Putamen (tissue), 1 donor: ENCODE measurements around the gene CTIF.
A peak's percentile ranks its signal among the peaks of the same experiment; 100 is the strongest.

Source experiments
- DNase-seq: peaks from one replicate; pipeline ENCODE4 v3.0.0-alpha.2; 2016; ENCODE audit warnings: low spot score

CTIF gene

DNA sequence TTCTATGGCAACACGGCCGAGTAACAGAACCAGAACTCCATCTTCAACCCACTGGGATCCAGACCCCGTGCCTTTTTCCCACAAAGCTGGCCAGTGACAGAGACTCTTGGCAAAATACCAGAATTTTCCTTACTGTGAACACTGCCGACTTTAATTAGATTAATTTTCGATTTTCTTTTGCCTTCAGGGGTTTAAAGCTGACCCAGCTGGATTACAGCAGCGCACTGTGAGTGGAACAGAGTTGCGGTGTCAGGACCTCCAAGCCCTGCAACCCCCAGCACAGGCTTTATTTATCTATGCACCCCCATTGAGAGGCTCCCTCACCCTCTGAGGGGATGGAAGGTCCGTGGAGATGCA lies 36.4 kb downstream of the CTIF start:
- DNase-seq, result no peak

DNA sequence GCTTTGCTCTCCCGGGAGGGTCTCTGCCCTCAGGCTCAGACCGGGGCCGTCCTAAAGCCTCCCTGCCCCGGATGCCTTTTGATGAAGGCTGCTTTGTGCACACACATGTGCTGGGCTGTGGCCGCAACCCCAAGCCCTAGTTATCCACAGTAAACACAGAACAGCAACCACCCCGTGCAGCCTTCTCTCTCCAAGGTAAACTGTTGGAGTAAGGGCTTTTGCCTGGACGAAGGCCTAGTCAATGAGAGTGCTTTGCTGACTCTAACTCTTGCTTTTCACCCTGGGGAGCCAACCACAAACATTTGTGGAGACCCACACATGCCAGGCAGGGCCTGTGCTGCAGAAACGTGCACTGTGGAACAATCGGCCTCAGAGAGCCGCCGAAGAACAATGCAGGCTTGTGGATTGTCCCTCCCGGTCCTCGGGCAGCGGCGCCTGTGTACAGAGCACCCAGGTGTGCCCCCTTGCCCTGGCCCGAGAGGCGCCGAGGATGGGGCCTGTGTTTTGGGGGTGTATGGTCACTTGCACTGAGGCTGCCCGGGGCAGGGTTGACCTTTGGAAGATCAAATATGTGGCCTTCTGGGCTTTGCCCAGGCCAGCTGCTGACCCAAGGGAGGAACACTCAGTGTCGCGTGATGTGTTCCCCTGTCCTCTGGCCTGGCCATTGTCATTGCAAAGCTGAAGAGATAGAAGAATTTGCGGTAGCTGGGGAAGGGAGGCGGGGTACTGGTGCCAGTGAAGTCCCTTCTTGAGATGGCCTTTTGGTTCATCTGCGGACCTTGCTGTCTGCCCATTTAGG lies 37.0 kb downstream of the CTIF start:
- peak; percentile 83 for DNase-seq

DNA sequence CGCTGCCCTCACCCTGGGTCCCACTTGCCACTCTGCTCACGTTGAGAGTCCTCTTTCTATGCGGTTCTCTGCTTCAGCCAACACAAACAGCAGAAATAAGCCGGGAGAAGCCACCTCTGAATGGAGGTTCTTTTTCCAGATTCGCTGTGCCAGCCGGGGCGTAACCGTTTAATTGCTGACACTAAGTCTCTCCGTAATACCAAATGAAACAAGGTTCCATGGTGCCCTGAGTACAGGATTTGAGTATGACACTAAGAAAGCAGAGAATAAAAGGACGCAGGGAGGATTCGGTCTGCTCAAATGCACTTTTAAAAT lies 37.6 kb downstream of the CTIF start:
- no peak for DNase-seq

DNA sequence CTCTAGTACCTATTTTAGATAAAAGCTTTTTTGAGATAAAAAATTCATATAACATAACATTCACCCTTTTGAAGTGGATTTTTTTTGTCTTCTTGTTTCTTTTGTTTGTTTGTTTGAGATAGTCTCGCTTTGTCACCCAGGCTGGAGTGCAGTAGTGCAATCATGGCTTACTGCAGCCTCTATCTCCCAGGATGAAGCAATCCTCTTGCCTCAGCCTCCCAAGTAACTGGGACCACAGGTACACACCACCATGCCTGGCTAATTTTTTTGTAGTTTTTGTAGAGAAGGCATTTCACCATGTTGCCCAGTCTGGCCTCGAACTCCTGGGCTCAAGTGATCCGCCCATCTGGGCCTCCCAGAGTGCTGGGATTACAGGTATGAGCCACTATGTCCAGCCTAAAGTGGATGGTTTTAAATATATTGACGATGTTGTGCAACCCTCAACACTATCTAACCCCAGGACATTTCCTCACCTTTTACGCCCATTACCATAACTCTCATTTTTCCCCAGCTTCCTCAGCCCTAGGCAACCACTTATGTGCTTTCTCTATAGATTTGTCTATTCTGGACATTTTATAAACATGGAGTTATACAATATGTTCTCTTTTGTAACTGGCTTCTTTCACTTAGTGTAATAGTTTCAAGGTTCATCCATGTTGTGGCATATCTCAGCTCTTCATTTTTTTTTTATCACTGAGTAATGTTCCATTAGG lies 38.8 kb downstream of the CTIF start:
- DNase-seq, result no peak

DNA sequence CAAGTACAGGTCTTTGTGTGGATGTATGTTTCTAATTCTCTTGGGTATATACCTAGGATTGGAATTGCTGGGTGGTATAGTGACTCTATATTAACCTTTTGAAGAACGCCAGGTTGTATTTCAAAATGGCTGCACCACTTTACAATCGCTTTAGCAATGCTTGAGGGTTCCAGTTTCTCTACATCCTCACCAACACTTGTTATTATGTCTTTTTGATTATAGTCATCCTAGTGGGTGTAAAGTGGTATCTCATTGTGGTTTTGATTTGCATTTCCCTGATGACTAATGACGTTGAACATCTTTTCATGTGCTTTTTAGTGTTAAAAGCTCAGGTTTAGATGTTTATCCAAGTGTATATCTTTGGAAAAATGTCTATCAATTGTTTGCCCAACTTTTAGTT lies 39.5 kb downstream of the CTIF start:
- no peak for DNase-seq

DNA sequence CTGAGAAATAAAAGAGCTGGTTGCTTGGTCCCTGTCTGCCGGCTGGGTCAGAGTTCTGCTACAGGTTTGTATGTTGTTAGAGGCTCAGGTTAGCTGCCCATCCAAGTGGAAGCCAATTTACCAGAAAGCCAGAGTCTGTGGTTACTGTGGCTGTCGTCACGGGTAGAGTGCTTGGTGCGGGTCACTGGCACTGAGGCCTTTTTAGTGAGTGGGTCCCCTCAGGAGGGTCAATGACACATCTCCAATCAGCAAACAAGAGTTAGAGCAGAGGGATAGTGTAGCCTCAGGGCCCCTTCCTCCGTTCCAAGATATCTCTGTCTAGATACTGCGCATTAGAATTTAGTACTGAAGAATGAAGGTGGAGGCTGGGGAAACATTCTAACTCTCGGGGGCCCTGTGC lies 41.2 kb downstream of the CTIF start:
- no peak for DNase-seq

DNA sequence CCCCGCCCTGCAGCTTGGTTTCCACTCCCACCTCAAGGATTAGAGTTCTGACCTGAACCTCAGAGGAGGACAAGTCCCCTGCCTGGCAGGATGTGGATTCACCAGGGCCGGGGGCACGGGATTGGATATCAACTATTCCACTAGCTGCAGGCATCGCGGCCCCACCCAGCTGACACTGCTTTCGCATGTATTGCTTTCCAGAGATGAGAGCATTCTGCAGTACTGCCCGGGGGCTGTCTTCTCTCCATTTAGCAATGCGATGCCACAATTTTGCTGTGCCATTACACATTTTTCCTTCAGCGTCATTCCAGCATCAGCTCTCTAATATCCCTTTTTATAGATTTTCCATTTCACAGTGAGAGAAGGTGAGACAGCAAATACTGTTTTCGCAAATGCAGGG lies 42.0 kb downstream of the CTIF start:
- DNase-seq, result no peak

DNA sequence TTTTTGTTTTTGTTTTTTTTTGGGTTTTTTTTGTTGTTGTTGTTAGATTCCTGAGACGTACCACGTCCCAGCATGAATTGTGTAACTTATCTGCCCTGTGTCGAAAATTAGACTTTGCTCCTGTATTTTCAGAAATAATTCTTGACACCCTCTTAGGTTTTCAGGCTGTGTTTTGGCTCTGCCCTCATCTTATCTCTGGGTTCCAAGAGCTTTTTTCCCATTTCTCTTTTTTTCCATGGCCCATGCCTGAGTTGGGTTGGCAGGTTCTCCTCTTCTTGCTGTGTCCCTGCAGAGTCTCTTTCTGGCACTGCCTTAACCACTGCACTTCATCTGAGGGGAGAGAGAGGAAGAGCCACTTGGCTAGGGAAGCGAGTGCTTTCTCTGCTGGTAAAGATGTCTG lies 42.4 kb downstream of the CTIF start:
- no peak for DNase-seq

DNA sequence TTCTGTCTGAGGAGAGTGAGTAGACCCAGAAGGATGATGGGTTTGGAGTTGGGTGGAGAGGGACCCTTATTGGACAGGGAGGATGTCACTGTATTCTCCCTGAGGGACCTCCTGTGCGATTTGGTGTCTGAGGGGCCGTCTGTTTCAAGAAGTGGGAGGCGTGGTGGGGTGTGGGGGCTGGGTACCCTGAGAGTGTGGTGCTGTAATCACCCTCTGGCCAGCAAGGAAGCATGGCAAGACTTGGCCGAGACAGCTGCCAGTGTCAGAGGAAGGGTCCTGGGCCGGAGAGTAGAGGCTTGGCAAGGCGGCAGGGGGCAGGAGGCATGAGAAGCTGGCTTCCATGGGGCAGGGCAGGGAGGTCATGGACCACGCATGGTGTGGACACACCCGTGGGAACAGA lies 43.1 kb downstream of the CTIF start:
- no peak for DNase-seq

DNA sequence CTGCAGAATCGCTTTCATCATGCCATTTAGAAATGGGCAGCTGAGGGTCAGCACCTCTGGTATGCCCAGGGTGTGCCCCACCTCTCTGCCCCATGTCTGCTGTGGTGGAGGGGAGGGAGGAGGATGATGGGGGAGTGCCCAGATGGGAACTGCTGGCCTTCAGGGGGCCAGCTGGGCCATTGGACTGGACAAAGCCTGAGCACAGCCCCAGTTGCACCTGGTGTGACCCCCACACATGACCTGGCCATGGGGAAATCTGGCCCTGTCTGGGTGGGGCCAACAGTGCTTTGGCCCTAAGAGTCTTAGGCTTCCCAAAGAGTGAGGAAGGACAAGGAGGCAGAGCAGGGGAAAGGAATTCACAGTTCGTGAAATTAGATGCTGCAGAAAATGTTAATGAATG lies 44.1 kb downstream of the CTIF start:
- no peak for DNase-seq

DNA sequence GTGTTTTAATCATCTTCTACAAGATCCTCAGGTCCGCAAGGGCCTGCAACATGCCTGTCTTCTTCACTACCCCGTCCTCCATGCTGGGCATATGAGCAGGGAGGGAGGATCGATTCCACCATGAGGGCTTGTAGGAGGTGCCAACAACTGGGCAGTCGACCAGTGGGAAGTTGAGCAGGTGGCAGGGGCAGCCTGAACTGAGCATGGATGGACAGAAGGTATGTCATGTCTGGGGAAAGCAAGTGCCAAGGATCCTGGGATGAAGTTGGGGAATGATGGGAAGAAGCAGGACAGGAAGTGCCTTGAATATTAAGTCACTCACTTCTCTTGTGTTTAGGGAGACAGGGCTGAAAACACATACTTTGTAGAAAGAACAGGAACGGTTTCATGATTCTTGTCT lies 44.7 kb downstream of the CTIF start:
- DNase-seq, result no peak

DNA sequence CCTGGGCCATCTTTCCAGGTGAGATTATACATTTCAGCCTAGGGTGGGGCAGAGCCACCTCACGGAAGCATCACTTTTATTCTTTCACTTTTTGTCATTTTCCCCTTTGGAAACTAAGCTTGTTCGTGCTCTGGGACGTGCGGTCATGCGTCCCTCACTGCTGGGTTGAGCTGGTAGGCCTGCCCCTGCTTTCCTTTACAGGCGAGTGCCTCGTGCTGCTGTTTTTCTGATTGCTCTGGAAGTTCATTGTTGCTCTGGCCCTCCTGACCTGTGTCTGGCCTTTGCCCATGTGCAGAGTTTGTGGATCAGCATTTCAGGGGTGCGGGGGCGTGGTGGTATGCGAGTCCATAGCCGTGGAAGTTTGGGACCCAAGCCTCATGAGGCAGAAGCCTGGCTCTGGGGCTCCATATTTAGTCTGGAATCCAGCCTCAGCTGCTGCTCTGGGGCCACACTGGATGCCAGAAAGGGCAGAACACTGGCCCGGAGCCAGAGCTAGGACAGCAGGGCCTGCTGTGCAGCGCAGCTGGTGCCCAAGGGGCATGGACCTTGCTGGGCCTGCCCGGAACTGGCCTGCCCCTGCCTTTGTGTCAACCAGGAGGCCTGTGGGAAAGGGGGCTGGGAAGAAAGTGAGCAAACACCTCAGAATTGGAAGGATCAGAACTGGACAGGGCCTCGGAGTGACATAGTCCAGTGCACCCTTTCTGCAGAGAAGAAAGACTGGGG lies 51.1 kb downstream of the CTIF start:
- DNase-seq, result peak; percentile 90

DNA sequence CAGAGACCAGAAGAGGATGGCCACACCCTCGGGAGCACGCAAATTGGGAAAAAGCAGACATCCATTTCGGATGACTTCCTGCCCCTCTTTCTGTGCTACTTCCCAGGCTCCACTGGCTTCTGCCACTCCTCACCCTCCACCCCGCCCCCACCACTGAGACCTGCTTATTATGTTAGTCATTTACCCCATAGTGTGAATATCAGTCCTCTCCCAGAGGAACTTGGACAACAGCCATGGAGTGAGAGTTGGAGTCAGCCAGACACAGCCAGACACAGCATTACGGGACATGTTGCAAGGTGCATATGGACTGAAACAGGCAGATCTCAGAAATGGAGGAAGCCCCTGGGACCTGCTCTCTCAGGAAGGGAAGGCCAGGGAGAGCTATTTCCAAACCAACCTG lies 51.8 kb downstream of the CTIF start:
- no peak for DNase-seq

DNA sequence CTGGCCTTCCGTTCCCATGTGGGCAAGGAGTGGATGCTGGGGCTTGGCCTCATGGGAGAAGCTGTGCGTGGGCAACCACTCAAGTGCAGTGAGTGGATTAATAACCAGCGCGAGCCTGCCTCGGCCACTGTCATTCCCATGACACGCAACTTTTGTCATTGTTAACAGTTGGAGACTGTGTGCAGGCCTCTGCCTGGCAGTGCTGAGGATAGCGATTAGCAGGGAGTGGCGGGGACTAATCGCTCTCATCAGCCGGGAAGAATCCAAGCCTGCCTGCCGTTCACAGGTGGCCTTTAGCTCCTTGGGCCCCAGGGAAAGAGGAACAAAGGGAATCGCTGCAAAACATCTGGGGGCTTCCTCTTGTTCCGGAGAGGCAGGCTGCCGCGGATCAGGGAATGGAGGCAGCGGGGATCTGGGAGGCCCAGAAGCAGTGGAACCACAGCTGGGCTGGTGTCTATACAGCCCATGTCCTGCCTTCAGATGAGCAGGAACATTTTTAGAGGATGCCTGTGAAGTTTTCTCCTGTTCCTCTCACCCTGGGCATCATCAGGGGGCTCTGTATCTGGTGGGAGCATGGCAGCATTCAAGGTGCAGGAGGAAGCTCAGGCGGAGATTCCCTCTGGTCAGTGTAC lies 53.8 kb downstream of the CTIF start:
- DNase-seq, result no peak

DNA sequence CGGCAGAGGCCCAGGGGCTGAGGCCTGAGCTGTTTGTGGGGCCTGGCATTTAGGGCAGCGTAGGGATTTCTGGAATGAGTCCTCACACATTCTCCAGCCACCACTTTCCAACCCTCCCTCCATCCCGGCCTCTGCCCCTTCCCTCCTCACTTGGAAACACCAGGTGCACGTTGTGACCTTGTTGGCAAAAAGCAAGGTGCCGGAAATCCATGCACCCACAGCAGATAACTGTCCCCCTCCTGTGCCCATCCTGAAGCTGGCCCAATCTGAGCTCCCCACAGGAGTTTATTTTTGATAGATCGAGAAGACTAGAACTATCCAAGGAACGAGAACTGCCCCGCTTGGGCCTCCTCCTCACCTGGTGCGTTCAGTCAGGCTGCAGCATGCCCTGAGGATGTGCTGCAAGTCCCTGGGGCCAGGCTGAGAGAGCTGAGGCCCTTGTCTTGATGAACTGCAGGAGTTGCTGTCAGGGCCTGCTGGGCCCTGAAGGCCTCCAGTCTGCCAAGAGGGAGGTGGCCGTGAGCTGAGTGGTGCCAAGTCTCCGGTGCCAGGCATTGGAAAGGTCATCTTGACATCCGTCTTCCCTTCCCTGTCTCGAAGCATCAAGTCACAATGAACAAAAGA lies 55.8 kb downstream of the CTIF start:
- no peak for DNase-seq

DNA sequence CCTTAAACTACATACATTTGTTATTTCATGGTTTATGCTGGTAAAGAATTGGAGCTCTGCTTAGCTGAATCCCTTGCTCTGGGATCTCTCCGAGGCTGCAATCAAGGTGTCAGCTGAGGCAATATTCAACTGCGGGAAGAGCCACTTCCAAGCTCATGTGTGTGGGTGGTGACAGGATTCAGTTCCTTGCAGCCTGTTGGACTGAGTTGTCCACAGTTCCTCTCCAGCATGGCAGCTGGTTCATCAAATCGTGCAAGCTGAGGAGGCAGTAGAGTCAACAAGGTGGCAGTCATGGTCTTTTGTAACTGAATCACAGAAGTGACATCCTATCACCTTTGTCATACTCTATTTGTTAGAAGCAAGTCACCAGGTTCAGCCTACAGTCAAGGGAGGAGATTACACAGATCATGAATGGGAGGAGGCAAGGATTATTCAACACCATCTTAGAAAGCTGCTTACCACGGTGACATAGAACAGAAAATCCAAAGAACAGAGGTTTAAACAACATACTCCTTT lies 56.9 kb downstream of the CTIF start:
- DNase-seq, result no peak

DNA sequence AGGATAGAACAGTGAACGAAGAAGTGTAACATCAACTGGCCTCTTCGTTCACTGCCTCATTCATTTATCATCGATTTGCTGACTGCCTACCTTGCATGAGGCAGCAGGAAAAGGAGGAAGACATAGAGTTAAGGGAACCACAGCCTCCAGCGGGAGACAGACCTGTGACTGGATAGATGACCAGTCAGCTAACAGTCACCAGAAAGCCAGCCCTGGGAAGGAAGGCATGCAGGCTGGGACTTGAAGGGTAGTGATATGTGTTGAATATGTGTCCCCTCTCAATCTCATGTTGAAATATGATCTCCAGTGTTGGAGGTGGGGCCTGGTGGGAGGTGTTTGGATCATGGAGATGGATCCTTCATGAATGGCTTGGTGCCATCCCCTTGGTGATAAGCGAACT lies 58.3 kb downstream of the CTIF start:
- DNase-seq, result no peak

DNA sequence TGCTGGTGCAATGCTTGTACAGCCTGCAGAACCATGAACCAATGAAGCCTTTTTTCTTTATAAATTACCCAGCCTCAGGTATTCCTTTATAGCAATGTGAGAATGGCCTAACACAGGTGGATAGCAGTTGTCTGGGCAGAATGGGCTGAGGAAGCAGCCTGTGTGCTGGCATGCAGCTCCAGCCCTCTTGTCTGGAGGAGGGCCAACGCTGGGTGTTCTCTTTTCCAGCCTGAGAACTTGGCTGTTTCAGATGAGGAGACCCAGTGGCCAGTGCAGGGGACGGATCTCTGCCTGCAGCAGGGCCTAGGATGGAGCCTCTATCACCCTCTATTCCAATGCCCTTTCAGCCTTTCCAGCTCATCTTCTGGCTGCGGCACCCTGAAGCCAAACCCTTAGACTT lies 58.8 kb downstream of the CTIF start:
- DNase-seq, result no peak

DNA sequence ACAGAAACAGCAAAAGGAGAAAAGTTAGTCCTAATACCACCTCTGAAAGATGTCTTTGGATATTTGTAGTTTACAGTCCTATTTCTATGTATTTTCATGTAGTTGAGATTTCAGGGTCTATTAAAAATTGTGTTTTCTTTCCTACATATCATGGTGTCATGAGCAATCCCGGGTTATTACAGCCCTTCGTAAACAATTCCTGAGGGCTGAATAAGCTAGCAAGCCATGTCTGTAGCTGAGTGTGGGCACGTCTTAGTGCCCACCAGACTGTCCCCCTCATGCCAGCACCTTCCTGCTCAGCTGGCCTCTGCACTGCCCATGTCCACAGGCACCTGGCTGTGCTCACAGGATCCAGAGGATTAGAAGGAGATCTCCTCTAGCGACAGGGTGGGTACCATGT lies 60.6 kb downstream of the CTIF start:
- DNase-seq, result no peak

DNA sequence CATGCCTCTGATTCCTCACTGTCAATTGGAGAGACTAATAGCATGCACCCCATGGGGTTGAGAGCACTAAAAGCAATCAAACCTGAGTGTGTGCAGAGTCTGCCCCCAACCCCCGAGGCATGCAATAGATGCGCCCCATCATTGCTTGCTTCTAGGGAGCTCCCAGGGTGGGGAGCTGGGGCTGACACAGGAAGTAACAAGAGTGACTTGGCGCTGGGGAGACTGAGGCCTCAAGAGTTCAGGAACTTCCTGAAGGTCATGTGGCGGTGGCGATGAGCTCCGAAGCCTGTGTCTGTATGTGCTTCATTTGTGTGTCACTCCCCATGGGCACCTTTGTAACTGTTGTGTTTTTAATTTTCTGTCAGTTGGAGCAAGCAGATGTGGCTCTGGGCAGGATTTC lies 61.2 kb downstream of the CTIF start:
- no peak for DNase-seq

DNA sequence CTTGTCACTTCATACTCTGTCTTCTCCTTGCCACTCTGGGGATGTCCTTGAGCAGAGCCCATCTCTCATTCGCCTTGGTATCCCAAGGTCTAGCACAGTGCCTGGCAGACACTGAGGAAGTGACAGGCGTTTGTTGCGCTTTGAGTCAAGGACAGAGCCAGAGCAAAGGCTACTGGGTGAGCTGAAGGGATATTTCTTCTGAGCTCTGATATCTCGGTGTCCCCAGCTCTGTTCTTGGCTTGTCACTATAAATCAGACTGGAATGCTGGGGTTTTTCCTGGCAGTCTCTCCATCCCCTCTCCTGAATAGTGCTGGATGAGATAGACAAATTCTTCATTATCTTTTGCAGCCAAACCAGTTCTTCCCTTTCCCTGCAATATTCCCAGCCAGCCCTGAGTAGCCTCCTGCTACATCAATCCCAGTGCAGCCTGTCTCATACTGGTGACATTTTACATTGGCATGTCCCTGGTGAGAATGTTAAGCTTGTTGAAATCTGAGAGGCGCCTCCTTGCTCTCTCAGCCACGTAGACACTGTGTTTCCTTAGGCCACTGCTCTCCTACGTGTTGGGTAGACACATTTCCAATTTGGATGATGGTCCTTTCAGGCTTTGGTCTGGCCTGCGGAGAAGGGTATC lies 61.7 kb downstream of the CTIF start:
- DNase-seq, result no peak

DNA sequence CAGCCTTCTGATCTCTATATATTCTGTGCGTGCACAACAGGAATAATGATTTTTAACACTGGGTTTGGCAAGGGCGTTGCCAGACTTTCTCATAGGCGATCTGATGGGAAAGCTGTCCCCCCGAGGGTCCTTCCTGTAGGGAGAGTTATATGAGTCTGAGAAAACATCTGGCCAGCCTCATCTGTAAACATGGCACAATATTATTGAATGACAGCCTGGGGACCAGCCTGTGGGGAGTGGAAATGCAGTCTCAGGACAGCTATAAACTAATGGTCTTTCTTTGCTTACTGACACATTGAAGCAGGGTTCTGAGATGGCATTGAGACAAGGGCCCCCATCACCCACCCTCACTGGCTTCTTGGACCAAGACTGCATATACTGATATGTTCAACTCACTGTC lies 62.5 kb downstream of the CTIF start:
- DNase-seq, result no peak
